ENCODE data around the gene KDM5C. TPM values are rescaled to one million over a fixed set of nuclear protein-coding genes. Genes with fewer than 3 reads are reported as not detected.

The KDM5C gene
- total and polyA plus RNA-seq, 2 donors (not counting 1 experiment from before 2014, with no cell fraction given), result 30.5 to 83.6 TPM

GRCh38 chrX:53250556-53250955 lies 25.5 kb upstream of the KDM5C start:
- no peak overlapping the region for H3K9ac ChIP-seq (ENCODE audit: insufficient read depth, low read length)
- DNase-seq (ENCODE audit: low read depth in 2 of 2), result no peak
- no peaks in the 10 kb centered on the region for H3K27me3 ChIP-seq (ENCODE audit: control insufficient read depth, insufficient read depth, low read length)
- H3K4me2 ChIP-seq (ENCODE audit: extremely low read depth, insufficient read depth, low read length), result no peak overlapping the region
- H3K36me3 ChIP-seq (ENCODE audit: control insufficient read depth, insufficient read depth, low read length), result no peaks in the 10 kb centered on the region
- H4K20me1 ChIP-seq (ENCODE audit: control insufficient read depth, extremely low read depth, insufficient read depth, low read length), result no peaks in the 10 kb centered on the region
- TF ChIP-seq EZH2 (IDR thresholded peaks at IDR 0.05; ENCODE audit: low read length, missing control alignments), result no peak
- TF ChIP-seq CTCF (conservative IDR thresholded peaks at IDR 0.05 in 1 of 2, IDR thresholded peaks at IDR 0.05 in 1 of 2; ENCODE audit: low read depth in 1 of 2, low read length in 2 of 2), result no peak
- H3K9me3 ChIP-seq (ENCODE audit: control insufficient read depth, insufficient read depth, low read depth, low read length), result no peaks in the 10 kb centered on the region
- no peak overlapping the region for H2AFZ ChIP-seq (ENCODE audit: low read length)
- H3K4me3 ChIP-seq (replicated peaks in 1 of 4; ENCODE audit: control extremely low read depth in 1 of 4, insufficient read depth in 1 of 4, low read depth in 3 of 4, low read length in 4 of 4), result no peak overlapping the region
- no peaks in the 10 kb centered on the region for H3K4me1 ChIP-seq (ENCODE audit: control insufficient read depth, extremely low read depth, insufficient read depth, low read length)
- H3K27ac ChIP-seq (ENCODE audit: insufficient read depth, low read length), result no peak overlapping the region
- H3K79me2 ChIP-seq (ENCODE audit: control insufficient read depth, insufficient read depth, low read length), result no peaks in the 10 kb centered on the region

- no peak overlapping the region for H3K27ac ChIP-seq (ENCODE audit: insufficient read depth, low read length)
- no peak overlapping the region for H3K9ac ChIP-seq (ENCODE audit: insufficient read depth, low read length)
- H3K9me3 ChIP-seq (ENCODE audit: control insufficient read depth, insufficient read depth, low read depth, low read length), result no peaks in the 10 kb centered on the region
- no peaks in the 10 kb centered on the region for H3K4me1 ChIP-seq (ENCODE audit: control insufficient read depth, extremely low read depth, insufficient read depth, low read length)
- H3K4me2 ChIP-seq (ENCODE audit: extremely low read depth, insufficient read depth, low read length), result no peak overlapping the region
- no peaks in the 10 kb centered on the region for H4K20me1 ChIP-seq (ENCODE audit: control insufficient read depth, extremely low read depth, insufficient read depth, low read length)
- H2AFZ ChIP-seq (ENCODE audit: low read length), result no peak overlapping the region
- no peaks in the 10 kb centered on the region for H3K27me3 ChIP-seq (ENCODE audit: control insufficient read depth, insufficient read depth, low read length)
- no peaks in the 10 kb centered on the region for H3K36me3 ChIP-seq (ENCODE audit: control insufficient read depth, insufficient read depth, low read length)
- H3K79me2 ChIP-seq (ENCODE audit: control insufficient read depth, insufficient read depth, low read length), result no peaks in the 10 kb centered on the region
- TF ChIP-seq CTCF (conservative IDR thresholded peaks at IDR 0.05 in 1 of 2, IDR thresholded peaks at IDR 0.05 in 1 of 2; ENCODE audit: low read depth in 1 of 2, low read length in 2 of 2), result no peak
- TF ChIP-seq EZH2 (IDR thresholded peaks at IDR 0.05; ENCODE audit: low read length, missing control alignments), result no peak
- H3K4me3 ChIP-seq (replicated peaks in 1 of 4; ENCODE audit: control extremely low read depth in 1 of 4, insufficient read depth in 1 of 4, low read depth in 3 of 4, low read length in 4 of 4), result no peak overlapping the region
- DNase-seq (ENCODE audit: low read depth in 2 of 2), result no peak
Observed at GRCh38 chrX:53249408-53250042, 24.5 kb upstream of the KDM5C start.

- Histone ChIP-seq H3K4me2 (ENCODE audit: extremely low read depth, insufficient read depth, low read length) (no peak overlapping the region), H3K4me1 (ENCODE audit: control insufficient read depth, extremely low read depth, insufficient read depth, low read length) (no peaks in the 10 kb centered on the region), H3K36me3 (ENCODE audit: control insufficient read depth, insufficient read depth, low read length) (no peaks in the 10 kb centered on the region), H3K79me2 (ENCODE audit: control insufficient read depth, insufficient read depth, low read length) (no peaks in the 10 kb centered on the region), H2AFZ (ENCODE audit: low read length) (no peak overlapping the region), H3K4me3 (replicated peaks in 1 of 4; ENCODE audit: control extremely low read depth in 1 of 4, insufficient read depth in 1 of 4, low read depth in 3 of 4, low read length in 4 of 4) (no peak overlapping the region), H3K27me3 (ENCODE audit: control insufficient read depth, insufficient read depth, low read length) (no peaks in the 10 kb centered on the region), H3K27ac (ENCODE audit: insufficient read depth, low read length) (no peak overlapping the region), H3K9ac (ENCODE audit: insufficient read depth, low read length) (no peak overlapping the region), H3K9me3 (ENCODE audit: control insufficient read depth, insufficient read depth, low read depth, low read length) (no peaks in the 10 kb centered on the region), H4K20me1 (ENCODE audit: control insufficient read depth, extremely low read depth, insufficient read depth, low read length) (no peaks in the 10 kb centered on the region)
- DNase-seq (ENCODE audit: low read depth in 2 of 2), result no peak
- TF ChIP-seq EZH2 (IDR thresholded peaks at IDR 0.05; ENCODE audit: low read length, missing control alignments), result no peak
- no peak for TF ChIP-seq CTCF (conservative IDR thresholded peaks at IDR 0.05 in 1 of 2, IDR thresholded peaks at IDR 0.05 in 1 of 2; ENCODE audit: low read depth in 1 of 2, low read length in 2 of 2)
Observed at GRCh38 chrX:53247928-53248327, 22.9 kb upstream of the KDM5C start.

Data from fibroblast of lung (primary cell).